HFFc6 (cell line): ENCODE data around the gene CTU2. TPM values are rescaled to one million over a fixed set of nuclear protein-coding genes. Genes with fewer than 3 reads are reported as not detected.

Experiments used
- DNase-seq: peaks from one replicate; pipeline ENCODE4 v3.0.0-alpha.2; 2018
- H3K27ac Mint-ChIP-seq: 2 replicates; pipeline ENCODE4 v1.8.0; 2020; ENCODE audit warnings: mild to moderate bottlenecking, mixed read lengths
- H3K27me3 Mint-ChIP-seq: 2 replicates; pipeline ENCODE4 v1.8.0; 2021; ENCODE audit warnings: mild to moderate bottlenecking, moderate library complexity, mixed read lengths; ENCODE audit not compliant: insufficient read depth
- H3K36me3 Mint-ChIP-seq: 2 replicates; pipeline ENCODE4 v1.8.0; 2021; ENCODE audit warnings: low read depth, mixed read lengths
- H3K4me1 Mint-ChIP-seq: 2 replicates; pipeline ENCODE4 v1.8.0; 2020; ENCODE audit warnings: low read depth, mixed read lengths
- H3K4me3 Mint-ChIP-seq: 2 replicates; pipeline ENCODE4 v1.8.0; 2020; ENCODE audit warnings: mild to moderate bottlenecking, moderate library complexity, mixed read lengths
- H3K9me3 Mint-ChIP-seq: 2 replicates; pipeline ENCODE4 v1.8.0; 2020; ENCODE audit warnings: mild to moderate bottlenecking, mixed read lengths
- total RNA-seq, 6 experiments: library from RNA; stranded (reverse); fragmentation: NEBNext Ultra II Directional; extraction: Animal tissue kit (Norgen Biotek cat#: 25700); gene quantifications; 2 replicates in 1 of 6; 3 replicates in 5 of 6; pipeline ENCODE4 v1.2.3, GENCODE V29; 2021
- TF ChIP-seq, protein P1 (sequence below): fragments of 200-600 bp; sonication (generic); IDR thresholded peaks from 2 replicates; pipeline ENCODE4 v1.5.0; 2021; ENCODE audit warnings: antibody characterized with exemption, mild to moderate bottlenecking

The CTU2 gene
- total RNA-seq, 6 experiments from 2014 or later, result 26.2 to 37.0 (median 33.2) TPM

DNA sequence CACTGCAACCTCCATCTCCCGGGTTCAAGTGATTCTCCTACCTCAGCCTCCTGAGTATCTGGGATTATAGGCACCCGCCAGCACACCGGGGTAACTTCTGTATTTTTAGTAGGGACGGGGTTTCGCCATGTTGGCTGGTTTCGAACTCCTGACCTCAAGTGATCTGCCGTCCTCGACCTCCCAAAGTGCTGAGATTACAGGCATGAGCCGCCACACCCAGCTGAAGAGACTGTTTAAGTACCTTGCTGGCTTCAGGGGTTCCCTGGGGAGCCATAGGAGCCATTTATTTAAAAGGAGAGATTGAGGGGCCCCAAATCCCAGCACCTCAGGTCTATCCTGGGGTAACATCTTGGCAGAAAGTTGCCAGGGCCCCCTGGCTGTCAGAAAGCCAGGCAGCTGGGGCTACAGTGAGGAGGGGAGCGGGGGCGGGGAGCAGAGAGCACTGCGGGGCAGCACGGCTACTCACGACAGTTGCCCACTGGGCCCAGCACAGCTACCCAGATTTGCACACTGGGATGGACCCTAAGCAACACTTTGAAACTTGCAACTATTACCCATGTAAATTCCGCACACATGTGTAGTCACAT lies 21.6 kb upstream of the CTU2 start:
- no peak for DNase-seq
- H3K4me3 Mint-ChIP-seq, result no peak overlapping the region
- H3K27ac Mint-ChIP-seq, result no peak overlapping the region
- H3K27me3 Mint-ChIP-seq, result peaks cover 23% of the 10 kb centered on the region
- no peaks in the 10 kb centered on the region for H3K9me3 Mint-ChIP-seq
- H3K4me1 Mint-ChIP-seq, result 0 out of 2 replicates have a peak, but pooled peaks cover 16% of the 10 kb centered on the region
- TF ChIP-seq, protein P1, sequence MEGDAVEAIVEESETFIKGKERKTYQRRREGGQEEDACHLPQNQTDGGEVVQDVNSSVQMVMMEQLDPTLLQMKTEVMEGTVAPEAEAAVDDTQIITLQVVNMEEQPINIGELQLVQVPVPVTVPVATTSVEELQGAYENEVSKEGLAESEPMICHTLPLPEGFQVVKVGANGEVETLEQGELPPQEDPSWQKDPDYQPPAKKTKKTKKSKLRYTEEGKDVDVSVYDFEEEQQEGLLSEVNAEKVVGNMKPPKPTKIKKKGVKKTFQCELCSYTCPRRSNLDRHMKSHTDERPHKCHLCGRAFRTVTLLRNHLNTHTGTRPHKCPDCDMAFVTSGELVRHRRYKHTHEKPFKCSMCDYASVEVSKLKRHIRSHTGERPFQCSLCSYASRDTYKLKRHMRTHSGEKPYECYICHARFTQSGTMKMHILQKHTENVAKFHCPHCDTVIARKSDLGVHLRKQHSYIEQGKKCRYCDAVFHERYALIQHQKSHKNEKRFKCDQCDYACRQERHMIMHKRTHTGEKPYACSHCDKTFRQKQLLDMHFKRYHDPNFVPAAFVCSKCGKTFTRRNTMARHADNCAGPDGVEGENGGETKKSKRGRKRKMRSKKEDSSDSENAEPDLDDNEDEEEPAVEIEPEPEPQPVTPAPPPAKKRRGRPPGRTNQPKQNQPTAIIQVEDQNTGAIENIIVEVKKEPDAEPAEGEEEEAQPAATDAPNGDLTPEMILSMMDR, result no peak
- H3K36me3 Mint-ChIP-seq, result no peaks in the 10 kb centered on the region

GRCh38 chr16:88685156-88686061 lies 20.9 kb upstream of the CTU2 start:
- Mint-ChIP-seq H3K36me3 (no peaks in the 10 kb centered on the region), H3K4me3 (peak overlapping the region; percentile 28; the same call in 1 of the 2 replicates), H3K9me3 (no peaks in the 10 kb centered on the region), H3K4me1 (0 out of 2 replicates have a peak, but pooled peaks cover 16% of the 10 kb centered on the region), H3K27ac (no peak overlapping the region), H3K27me3 (peaks cover 31% of the 10 kb centered on the region)
- DNase-seq, result peak; percentile 71
- TF ChIP-seq, protein P1, result peak; percentile 93

- Mint-ChIP-seq H3K27ac (no peak overlapping the region), H3K9me3 (no peaks in the 10 kb centered on the region), H3K4me1 (0 out of 2 replicates have a peak, but pooled peaks cover 16% of the 10 kb centered on the region), H3K4me3 (peak overlapping the region; percentile 28; the same call in 1 of the 2 replicates), H3K27me3 (peaks cover 36% of the 10 kb centered on the region), H3K36me3 (no peaks in the 10 kb centered on the region)
- DNase-seq, result no peak
- TF ChIP-seq, protein P1, result no peak
These were observed 20.3 kb upstream of the CTU2 start for GRCh38 chr16:88686062-88686438.

DNA sequence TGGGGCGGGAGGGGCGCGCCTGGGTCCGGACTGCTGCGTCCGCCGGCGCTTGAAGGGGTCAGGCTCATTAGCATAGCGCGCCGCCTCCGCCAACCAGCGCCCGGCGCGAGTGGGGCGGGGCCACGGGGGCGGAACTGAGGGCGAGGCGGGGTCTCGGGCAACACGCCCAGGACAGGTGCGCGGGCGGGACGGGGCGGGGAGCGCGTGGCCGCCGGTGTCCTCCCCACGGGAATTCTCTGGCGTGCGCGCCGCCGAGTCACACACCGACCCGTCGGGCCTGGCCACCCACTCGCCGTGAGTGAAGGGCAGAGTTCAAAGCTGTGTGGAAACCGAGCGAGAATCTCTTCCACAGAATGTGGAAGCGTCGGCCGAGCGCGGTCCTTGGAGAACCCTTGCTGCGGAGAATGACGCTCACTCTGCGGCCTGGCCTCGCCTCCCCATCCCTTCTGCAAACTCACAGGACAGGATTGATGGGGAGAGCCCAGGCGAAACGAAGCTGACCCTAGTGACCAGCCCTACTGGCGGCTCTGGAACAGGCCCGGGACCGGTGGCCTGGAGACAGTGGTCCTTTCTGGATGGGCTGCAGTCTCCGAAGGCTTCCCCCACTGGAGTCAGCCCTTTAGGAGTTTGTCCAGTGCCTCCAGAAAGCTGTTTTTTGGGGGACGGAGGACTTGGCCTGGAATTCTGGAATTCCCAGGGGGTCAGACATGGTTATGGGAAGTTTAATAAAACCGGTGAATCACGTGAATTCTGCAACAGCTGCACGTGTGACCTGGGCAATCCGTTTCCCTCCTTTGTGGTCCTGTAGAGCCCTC lies 19.7 kb upstream of the CTU2 start, which contains the start of gene SNAI3:
SNAI3 (minus strand) TSS at position 69 of the 815 bp plus-strand sequence. CDS start 101 bp downstream, outside the sequence.
- H3K27me3 Mint-ChIP-seq, result peaks cover 36% of the 10 kb centered on the region
- H3K27ac Mint-ChIP-seq, result no peak within 1 kb of the TSS
- no peaks in the 10 kb centered on the region for H3K9me3 Mint-ChIP-seq
- DNase-seq, result no peak
- H3K4me3 Mint-ChIP-seq, result peak within 1 kb of the TSS; percentile 28; the same call in 1 of the 2 replicates
- 0 out of 2 replicates have a peak, but pooled peaks cover 14% of the 10 kb centered on the region for H3K4me1 Mint-ChIP-seq
- TF ChIP-seq, protein P1, result no peak
- no peaks in the 10 kb centered on the region for H3K36me3 Mint-ChIP-seq

GRCh38 chr16:88687254-88687576 lies 19.1 kb upstream of the CTU2 start:
- H3K36me3 Mint-ChIP-seq, result no peaks in the 10 kb centered on the region
- no peak for DNase-seq
- TF ChIP-seq, protein P1, result no peak
- H3K27me3 Mint-ChIP-seq, result peaks cover 32% of the 10 kb centered on the region
- H3K4me1 Mint-ChIP-seq, result 0 out of 2 replicates have a peak, but pooled peaks cover 9% of the 10 kb centered on the region
- H3K4me3 Mint-ChIP-seq, result no peak overlapping the region
- H3K9me3 Mint-ChIP-seq, result no peaks in the 10 kb centered on the region
- no peak overlapping the region for H3K27ac Mint-ChIP-seq
